HepG2 (cell line): ENCODE results near the gene PPIG. TPM values are rescaled to one million over a fixed set of nuclear protein-coding genes. Genes with fewer than 3 reads are reported as not detected.

ENCODE experiments used
- AKAP8 ChIP-seq: sonication (generic); formaldehyde crosslinking; IDR thresholded peaks from 2 replicates; pipeline ENCODE4 v1.5.1; 2020; ENCODE audit warnings: mild to moderate bottlenecking, missing genetic modification reagents
- FOXJ3 ChIP-seq: sonication (generic); formaldehyde crosslinking; IDR thresholded peaks from 2 replicates; pipeline ENCODE4 v1.4.0; 2020; ENCODE audit warnings: missing genetic modification reagents, mild to moderate bottlenecking, borderline replicate concordance
- HIC2 ChIP-seq: sonication (generic); formaldehyde crosslinking; IDR thresholded peaks from 2 replicates; pipeline ENCODE4 v1.9.0; 2022; ENCODE audit warnings: low read depth, missing genetic modification reagents
- HMGA1 ChIP-seq: sonication (generic); formaldehyde crosslinking; conservative IDR thresholded peaks from 2 replicates; pipeline ENCODE4 v1.4.0; 2020; ENCODE audit warnings: missing genetic modification reagents
- KAT8 ChIP-seq: IDR thresholded peaks from 2 replicates; pipeline ENCODE4 v1.6.1; 2016; ENCODE audit warnings: missing genetic modification reagents, missing compliant biosample characterization
- NONO ChIP-seq, 2 experiments: fragments of 450-650 bp in 1 of 2; sonication (generic) in 1 of 2; formaldehyde crosslinking in 1 of 2; IDR thresholded peaks in 1 of 2; conservative IDR thresholded peaks in 1 of 2; 2 replicates each; pipeline versions ENCODE4 v1.6.1 to v1.8.0; 2017 to 2022; ENCODE audit warnings: mild to moderate bottlenecking in 1 of 2, missing genetic modification reagents in 1 of 2, moderate library complexity in 1 of 2
- NR1H2 ChIP-seq: sonication (generic); formaldehyde crosslinking; IDR thresholded peaks from 2 replicates; pipeline ENCODE4 v1.8.1; 2022; ENCODE audit warnings: low read depth, missing genetic modification reagents, borderline replicate concordance
- PATZ1 ChIP-seq: sonication (generic); formaldehyde crosslinking; IDR thresholded peaks from 2 replicates; pipeline ENCODE4 v1.4.0; 2020; ENCODE audit warnings: missing genetic modification reagents
- REST ChIP-seq, 2 experiments: IDR thresholded peaks; 2 replicates each; pipeline ENCODE4 v1.6.1; 2011 to 2012; ENCODE audit warnings: low read length in 2 of 2, borderline replicate concordance in 1 of 2, low read depth in 1 of 2, mild to moderate bottlenecking in 1 of 2, moderate library complexity in 1 of 2
- SKIL ChIP-seq: sonication (generic); formaldehyde crosslinking; IDR thresholded peaks from 2 replicates; pipeline ENCODE4 v1.8.0; 2022; ENCODE audit warnings: missing genetic modification reagents, mild to moderate bottlenecking, moderate library complexity, borderline replicate concordance
- U2AF2 ChIP-seq: fragments of 200-400 bp; formaldehyde crosslinking; IDR thresholded peaks from 2 replicates; pipeline ENCODE4 v1.6.1; 2017; ENCODE audit warnings: low read depth, mild to moderate bottlenecking, low read length
- ZBTB49 ChIP-seq: sonication (generic); formaldehyde crosslinking; IDR thresholded peaks from 2 replicates; pipeline ENCODE4 v1.4.0; 2020; ENCODE audit warnings: missing genetic modification reagents, borderline replicate concordance
- ZFP36L1 ChIP-seq: sonication (generic); formaldehyde crosslinking; IDR thresholded peaks from 2 replicates; pipeline ENCODE4 v1.8.0; 2022; ENCODE audit warnings: mild to moderate bottlenecking, missing genetic modification reagents, moderate library complexity
- ZNF75D ChIP-seq: sonication (generic); formaldehyde crosslinking; IDR thresholded peaks from 2 replicates; pipeline ENCODE4 v1.8.1; 2023; ENCODE audit warnings: missing genetic modification reagents, mild to moderate bottlenecking, borderline replicate concordance
- ZNF816 ChIP-seq: sonication (generic); formaldehyde crosslinking; IDR thresholded peaks from 2 replicates; pipeline ENCODE4 v1.8.0; 2022; ENCODE audit warnings: missing genetic modification reagents, mild to moderate bottlenecking, borderline replicate concordance
- polyA plus RNA-seq, 8 experiments: library from polyadenylated mRNA; depleted of rRNA in 3 of 8; stranded (reverse) in 7 of 8; unstranded in 1 of 8; fragments of >200 nt; fragmentation: Illumina TruSeq in 4 of 8; extraction: Trizol in 4 of 8; gene quantifications; 2 replicates each; pipeline versions ENCODE4 v1.2.1 to v1.2.3, GENCODE V29; 2011 to 2016; ENCODE audit warnings: low read depth in 4 of 8, missing spikeins in 1 of 8, mixed read lengths in 1 of 8; ENCODE audit not compliant: insufficient read depth in 1 of 8
- total RNA-seq, 5 experiments: library from RNA; depleted of rRNA; stranded (reverse); fragments of >200 nt; fragmentation: Illumina TruSeq; extraction: Trizol; gene quantifications; 2 replicates each; pipeline ENCODE4 v1.2.3, GENCODE V29; 2016; ENCODE audit warnings: low read depth in 1 of 5

The PPIG gene
- total and polyA plus RNA-seq, 2 of the 13 experiments (the other 11 are each of a cell fraction or from before 2014, with no cell fraction given): 31.3 to 81.0 TPM

- TF ChIP-seq SKIL: no peak
- peak; percentile 95; the same call in 1 of the 2 replicates for TF ChIP-seq FOXJ3 (CRISPR knock-in tag)
- TF ChIP-seq ZBTB49 (CRISPR knock-in tag): peak; percentile 33; the same call in 1 of the 2 replicates
- no peak for TF ChIP-seq REST (IDR thresholded peaks at IDR 0.05; ENCODE audit: borderline replicate concordance in 1 of 2, low read depth in 1 of 2, low read length in 2 of 2)
- TF ChIP-seq NR1H2 (CRISPR knock-in tag): no peak
- no peak for TF ChIP-seq ZFP36L1 (CRISPR knock-in tag)
- no peak for TF ChIP-seq NONO (IDR thresholded peaks at IDR 0.05)
- TF ChIP-seq NONO (CRISPR knock-in tag; conservative IDR thresholded peaks at IDR 0.05): no peak; the same call in 1 of the 2 replicates
- 0 out of 2 replicates have a peak, but pooled peaks have one; percentile 8 for TF ChIP-seq PATZ1 (CRISPR knock-in tag)
- peak; percentile 68; the same call in 1 of the 2 replicates for TF ChIP-seq HIC2 (CRISPR knock-in tag)
- no peak for TF ChIP-seq ZNF75D (CRISPR knock-in tag)
- TF ChIP-seq KAT8 (CRISPR knock-in tag): peak; percentile 84
- TF ChIP-seq U2AF2: no peak
- TF ChIP-seq HMGA1 (CRISPR knock-in tag): no peak
- peak; percentile 93 for TF ChIP-seq ZNF816 (CRISPR knock-in tag)
- TF ChIP-seq AKAP8 (CRISPR knock-in tag): no peak
Measured at GRCh38 chr2:169683425-169684134, 99.4 kb downstream of the PPIG start (continued).
